Spleen (tissue), 7 donors: ENCODE results near the gene REEP3.

Experiments
- CTCF ChIP-seq, 11 experiments: fragments of 200-600 bp in 7 of 11; fragments of 450-650 bp in 4 of 11; sonication (generic) in 4 of 11; IDR thresholded peaks in 8 of 11; conservative IDR thresholded peaks in 3 of 11; 1 replicate in 7 of 11; 2 replicates in 4 of 11; pipeline versions ENCODE4 v1.4.0 to v1.8.0; 2016 to 2021; ENCODE audit warnings: antibody characterized with exemption in 11 of 11, inconsistent platforms in 4 of 11, mild to moderate bottlenecking in 1 of 11
- POLR2AphosphoS5 ChIP-seq, 3 donors: sonication (generic); formaldehyde crosslinking; IDR thresholded peaks; one replicate each; pipeline ENCODE4 v1.5.1; 2017; ENCODE audit warnings: antibody characterized with exemption in 3 of 3
- donor health status: DM: no; HTN: no; CAD: no; lungs with moderate emphysema.
- donor health status: DM: no; HTN: no; CAD: no.
- donor health status: DM: no; HTN: no; CAD: no.

- TF ChIP-seq CTCF (IDR thresholded peaks at IDR 0.05 in 8 of 11, conservative IDR thresholded peaks at IDR 0.05 in 3 of 11) (no peak), POLR2AphosphoS5 (IDR thresholded peaks at IDR 0.05) (no peak)
Measured at GRCh38 chr10:63483983-63484382, 37.2 kb upstream of the REEP3 start.
